Stimulated activated CD8-positive, alpha-beta memory T cell treated with anti-CD3 and anti-CD28 coated beads, Interleukin-2, amount 100 ng/mL, for 1 hour (primary cell): ENCODE results near the gene TTC16.
A peak's percentile ranks its signal among the peaks of the same experiment; 100 is the strongest.
"Not testable (repeated sequence)": the region's sequence is repeated elsewhere in the genome, so short reads cannot be mapped to it uniquely, and the experiment has no call there.

Experiments used
- DNase-seq, 2 donors: peaks; one replicate each; pipeline ENCODE4 v3.0.0-alpha.2; 2020; ENCODE audit warnings: low read depth in 2 of 2

TTC16 gene

DNA sequence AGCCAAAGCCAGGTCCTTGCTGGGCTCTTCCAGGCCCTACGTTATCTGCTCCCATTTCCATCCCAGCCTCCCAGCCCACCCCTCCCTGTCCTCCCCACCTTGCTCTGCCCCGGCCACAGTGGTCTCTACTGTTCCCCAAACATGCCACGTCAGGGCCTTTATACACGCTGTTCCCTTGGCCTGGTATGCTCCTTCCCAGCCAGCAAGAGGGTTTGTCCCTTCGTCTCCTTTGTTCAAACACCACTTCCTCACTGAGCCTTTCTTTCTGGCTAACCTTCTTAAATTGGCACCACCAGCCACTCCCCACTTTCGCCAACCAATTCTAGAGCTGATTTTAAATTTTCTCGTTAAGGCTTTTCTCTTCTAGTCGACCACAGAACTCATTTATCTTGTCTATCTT lies 52.8 kb downstream of the TTC16 start:
- DNase-seq, result no peak

DNA sequence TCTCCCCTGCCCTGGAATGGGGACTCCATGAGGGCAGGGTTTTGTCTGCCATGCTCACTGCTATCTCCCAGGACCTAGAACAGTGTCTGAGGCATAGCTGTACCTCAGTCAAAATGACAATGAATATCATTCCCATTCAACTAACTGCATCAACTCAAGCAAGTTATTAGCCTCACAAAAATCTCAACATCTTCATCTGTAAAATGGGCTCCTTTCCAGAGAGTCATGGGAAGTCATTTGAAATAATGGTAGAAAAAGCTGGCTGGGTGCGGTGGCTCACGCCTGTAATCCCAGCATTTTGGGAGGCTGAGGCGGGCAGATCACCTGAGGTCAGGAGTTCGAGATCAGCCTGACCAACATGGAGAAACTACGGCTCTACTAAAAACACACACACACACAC lies 53.2 kb downstream of the TTC16 start:
- no peak for DNase-seq

DNA sequence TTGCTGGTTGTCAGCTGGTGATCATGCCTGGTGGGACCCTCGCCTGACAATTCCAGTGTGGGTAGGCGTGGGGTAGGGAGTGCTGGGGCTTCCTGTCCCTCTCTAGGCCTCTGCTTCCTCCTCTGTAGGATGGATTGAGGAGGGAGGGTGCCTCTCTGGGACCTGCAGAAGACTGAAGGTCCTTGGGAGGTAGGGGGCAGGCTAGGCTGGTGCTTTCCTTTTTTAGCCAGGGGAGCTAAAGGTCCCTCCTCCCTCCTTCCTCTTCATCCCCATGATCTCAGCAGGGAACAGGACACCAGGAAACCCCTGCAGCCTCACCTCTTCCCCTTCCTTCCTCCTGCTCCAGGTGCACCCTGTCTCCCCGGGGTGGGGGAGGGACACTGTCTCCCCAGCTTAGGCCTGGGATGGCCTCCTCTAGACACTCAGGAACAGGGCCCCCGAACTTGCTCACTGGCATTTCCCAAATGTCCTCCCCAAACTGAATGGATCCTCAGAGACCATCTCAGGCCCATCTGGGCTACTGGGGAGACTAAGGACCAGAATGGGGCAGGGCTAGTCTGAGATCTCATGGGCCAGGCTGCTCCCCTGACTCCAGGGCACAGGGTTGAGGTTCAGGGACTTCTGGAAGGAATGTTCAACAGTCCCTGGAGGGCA lies 54.2 kb downstream of the TTC16 start:
- DNase-seq, result no peak

DNA sequence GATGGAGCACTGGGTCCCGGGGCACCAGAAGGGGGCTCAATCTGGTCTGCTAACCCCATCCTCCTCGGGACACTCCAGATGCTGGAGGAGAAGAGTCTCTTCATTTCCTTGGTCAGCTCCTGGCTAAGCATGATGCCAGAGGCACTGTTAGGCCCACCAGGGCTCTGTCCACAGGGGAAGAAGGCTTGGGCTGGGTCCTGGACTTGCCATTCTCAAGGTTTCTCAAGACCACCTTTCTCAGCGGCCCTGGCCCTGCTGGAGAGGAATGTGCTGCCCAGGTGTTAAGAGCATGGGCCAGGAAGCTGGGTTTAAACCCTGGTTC lies 54.7 kb downstream of the TTC16 start:
- DNase-seq, result no peak

DNA sequence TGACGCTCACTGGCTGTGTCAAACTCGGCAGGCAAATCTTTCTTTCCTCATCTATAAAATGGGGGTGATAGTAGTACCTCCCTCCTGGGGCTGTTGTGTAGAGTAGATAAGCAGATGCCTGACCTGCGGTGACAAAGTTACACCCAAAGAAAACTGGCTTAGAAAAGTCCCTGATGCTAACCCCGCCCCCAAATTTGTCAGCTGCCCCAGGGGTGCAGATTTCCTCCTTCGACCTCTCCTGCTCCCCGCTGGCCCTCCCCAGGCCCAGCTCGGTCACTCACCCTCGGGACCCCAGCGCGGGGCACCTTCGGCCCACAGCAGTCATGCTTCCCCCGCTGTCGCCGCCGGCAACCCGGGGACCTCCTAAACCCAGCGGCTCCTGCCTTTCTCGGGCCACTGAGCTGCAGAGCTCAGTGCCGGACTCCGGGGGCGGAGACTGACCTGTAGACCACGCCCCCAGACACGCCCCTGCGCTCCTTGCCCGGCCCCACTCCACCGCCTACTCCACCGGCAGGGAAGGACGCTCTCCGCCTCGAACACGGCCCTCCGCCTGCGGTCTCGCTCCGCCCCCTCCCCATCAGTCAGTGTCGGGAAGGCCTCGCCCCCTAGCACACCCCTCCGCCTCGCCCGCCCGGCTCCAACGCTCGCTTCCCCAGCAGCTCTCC lies 55.2 kb downstream of the TTC16 start:
- peak; percentile 87 to 94 for DNase-seq

DNA sequence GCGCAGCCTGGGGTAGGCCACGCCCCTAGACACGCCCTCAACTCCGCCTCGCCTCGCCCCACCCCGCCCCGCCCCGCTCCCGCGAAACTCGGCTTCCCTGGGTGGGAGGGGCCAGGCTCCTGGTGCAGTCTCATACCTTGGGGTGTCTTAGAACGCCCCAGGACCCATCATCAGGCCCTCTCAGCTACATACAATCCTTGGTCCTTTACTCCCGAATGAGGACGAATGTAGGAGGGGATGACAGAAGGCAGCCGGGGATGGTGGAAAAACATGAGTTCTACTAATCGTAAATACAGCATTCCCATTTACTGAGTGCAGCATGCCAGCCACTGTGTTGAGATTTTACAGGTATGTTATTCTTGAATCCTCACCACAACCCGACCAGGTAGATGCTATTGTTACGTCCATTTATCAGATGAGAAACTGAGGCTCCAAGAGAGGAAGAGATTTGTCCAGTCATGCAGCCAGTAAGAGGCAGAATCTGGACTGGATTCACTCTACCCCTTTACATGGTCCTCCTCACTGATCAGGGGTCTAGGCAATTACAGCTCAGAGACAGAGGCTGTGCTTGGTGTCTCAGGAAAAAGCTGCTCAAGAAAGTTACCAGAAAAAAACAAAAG lies 55.8 kb downstream of the TTC16 start:
- no peak for DNase-seq

DNA sequence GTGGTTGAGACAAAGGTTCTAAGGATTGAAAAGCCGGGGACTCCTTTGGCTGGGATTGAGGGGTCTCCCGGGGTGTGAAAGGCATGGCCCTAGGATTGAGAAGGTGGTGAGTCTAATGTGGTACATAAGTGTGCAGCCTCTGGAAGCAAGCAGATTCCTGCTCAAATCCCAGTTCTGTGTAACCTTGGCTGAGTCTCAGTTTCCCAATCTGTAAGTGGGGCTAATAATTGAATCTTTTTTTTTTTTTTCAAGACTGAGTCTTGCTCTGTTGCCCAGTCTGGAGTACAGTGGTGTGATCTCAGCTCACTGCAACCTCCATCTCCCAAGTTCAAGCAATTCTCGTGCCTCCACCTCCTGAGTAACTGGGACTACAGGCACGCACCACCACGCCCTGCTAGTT lies 56.7 kb downstream of the TTC16 start:
- DNase-seq, result no peak

DNA sequence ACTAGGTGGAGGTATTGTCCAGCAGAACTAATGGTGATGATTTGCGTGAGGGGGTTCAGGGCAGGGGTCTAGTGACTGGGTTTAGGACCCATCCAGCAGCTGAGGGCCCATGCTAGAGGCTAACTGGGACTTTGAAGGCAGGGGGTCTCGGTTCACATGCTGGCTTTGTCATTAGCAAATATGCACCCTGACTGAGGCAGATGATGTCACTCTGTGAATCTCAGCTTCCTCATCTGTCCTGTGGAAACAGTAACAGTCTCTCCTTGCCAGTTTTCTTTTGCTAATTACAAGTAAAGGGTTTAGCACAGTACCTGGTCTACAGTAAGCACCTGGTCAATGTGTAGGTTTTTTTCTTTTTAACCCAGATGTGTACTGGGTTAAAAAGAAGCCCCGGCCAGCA lies 57.4 kb downstream of the TTC16 start:
- DNase-seq, result no peak

DNA sequence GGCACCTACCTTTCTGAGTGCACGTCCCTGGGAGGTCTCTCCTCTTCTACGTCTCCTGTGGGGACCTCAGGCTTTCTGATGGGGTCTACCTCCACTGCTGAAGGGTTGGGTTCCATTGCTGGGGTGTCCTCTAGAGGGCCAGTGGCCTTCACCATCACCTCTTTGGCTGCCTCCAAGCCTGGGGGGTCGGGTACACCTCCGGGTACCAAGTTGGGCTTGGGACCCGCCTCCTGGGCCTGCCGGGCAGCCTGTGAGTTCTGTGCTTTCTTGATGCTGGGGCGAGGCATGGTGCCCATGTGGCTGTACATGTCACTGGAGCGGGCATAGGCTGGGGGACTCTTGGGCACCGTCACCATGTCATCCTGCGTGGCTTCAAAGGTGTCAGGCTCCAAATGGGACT lies 58.1 kb downstream of the TTC16 start:
- no peak for DNase-seq

DNA sequence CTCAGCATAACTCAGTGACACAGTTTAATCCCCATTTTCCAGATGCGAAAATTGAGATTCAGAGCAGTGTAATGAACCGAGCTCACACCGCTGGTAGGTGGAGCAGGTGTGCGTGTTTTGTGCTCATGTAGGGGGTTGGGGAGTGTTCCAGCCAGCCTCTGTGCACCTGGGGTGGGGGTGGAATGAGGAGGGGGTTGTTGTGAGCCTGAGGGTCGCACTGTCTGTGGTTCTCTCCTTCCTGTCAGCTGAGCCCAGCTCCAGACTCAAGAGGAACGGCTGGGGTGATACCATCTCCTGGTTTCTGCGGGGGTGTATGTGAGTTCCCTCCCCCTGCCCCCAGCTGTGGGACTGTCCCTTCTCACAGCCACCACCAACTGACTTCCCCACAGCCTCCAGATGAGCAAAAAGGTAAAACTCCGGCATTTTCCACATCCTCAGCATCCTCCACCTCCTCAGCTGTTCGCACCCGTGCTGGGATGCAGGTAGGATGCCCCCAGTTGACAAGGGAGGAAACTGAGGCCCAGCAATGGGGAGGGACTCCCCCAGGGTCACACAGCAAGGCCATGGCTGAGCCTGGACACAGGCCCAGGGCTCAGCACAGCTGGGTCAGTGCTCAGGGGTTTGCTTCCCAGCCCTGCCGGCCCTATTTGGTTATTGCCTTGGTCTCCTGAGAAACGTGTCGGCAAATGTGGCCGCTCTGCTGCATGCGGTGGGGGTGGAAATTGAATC lies 60.5 kb downstream of the TTC16 start:
- peak; percentile 48 to 64 for DNase-seq

DNA sequence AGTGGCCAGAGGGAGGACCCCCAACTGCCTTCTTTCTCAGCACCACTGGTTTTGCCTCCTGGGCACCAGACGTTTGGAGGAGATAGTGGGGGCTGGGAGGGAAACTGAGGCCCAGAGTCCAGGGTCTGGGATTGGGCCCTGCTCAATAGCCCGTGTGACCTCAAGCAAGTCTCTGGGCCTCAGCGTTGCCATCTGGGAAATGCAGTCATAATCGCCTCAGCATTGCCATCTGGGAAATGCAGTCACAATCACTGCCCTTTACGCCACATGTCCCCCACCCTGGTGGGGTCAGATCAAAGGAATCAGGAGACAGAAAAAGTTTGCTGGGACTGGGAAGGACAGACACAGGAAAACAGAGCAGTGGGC lies 61.0 kb downstream of the TTC16 start:
- DNase-seq, result no peak

DNA sequence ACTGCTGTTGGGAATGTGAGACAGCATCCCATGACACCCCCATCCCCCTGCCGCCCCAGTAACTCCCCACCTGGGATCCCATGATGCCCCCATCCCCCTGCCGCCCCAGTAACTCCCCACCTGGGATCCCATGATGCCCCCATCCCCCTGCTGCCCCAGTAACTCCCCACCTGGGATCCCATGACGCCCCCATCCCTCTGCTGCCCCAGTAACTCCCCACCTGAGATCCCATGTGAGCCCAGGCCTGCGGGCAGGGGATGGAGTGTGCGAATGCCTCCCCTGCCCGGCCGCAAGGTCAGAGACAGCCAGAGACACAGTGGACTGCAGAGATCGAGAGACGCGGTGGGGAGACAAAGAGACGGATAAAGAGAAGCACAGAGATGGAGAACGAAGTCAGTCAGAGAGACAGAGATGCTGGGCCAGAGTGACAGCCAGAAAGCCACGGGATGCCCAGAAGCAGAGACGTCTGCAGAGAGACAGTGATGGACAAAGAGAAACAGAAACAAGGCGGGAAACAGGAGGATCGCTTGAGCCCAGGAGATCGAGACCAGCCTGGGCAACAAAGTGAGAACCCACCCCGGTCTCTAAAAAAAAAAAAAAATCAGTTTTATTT lies 61.6 kb downstream of the TTC16 start:
- DNase-seq, result no peak

DNA sequence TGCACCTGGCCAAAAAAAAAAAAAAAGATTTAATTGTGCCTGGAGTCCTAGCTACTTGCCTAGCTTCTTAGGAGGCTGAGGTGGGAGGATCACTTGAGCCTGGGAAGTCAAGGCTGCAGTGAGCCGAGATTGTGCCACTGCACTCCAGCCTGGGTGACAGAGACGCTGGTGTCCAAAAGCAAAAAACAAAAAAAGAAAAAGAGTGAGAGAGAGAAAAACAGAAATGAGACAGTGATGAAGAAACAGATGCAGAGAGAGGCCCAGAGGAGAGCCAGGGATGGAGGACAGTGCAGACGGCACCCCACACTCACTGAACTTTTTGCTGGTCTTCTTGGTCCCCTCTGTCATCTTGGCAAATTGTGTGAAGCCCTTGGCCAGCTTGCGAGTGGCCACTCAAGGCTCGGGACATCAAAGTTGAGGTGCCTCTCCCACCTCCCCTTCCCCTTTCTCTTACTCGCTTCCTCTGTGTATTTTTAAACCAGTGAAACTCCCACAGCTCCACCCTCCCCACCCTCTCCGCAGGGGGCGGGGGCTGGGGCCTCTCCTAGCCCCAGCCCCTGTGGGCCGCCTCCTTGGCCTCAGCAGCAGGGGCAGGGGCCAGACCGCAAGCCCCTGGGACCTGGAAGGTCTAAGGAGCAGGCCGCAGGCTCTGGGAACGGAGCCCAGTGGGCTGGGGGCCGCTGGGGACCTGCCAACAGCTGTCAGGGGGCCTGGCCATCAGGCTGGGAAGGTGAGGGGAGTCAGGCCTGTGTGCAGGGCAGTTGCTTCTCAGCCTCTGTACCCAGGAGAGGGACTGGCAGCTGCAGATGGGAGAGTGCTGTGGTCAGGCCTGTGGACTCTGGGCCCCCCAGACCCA lies 62.6 kb downstream of the TTC16 start, which contains the start of gene SH2D3C:
TSS of gene SH2D3C (minus strand) at position 387 of the 856 bp plus-strand sequence. CDS start at position 348, 39 bp downstream.
- no peak for DNase-seq

DNA sequence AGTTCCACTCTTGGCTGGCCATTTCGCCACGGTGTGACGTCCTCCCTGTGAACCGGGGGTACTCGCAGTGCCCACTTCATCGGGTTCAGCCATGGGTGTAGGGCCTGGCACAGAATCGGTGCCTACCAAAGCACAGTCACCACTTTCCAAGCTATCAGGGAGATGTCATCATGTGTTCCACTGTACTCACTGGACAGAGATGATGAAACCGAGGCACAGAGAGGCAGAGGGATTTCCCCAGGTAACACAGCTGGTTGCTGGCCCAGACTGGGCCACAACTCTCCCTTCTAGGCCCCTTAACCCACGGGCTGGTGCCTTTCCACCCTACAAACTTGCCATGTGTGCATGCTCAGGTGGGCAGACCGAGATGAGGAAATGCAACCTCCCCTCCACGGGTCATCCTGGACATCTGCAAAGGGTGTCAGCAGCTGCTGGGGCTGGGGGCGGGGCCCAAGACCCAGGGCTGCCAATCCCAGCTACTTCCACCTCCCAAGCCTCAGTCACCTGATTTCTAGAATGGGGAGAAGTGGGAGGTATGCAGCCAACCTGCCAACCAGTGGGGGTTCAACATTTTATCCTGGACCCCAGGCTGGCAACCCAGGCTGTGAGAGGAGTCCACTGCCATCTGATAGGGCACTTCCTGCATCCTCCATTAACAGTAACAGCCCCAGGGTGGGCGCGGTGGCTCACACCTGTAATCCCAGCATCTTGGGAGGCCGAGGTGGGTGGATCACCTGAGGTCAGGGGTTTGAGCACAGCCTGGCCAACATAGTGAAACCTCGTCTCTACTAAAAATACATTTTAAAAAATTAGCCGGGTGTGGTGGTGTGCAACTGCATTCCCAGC lies 63.5 kb downstream of the TTC16 start:
- peak in 1 of 2 donors; percentile 33 for DNase-seq

DNA sequence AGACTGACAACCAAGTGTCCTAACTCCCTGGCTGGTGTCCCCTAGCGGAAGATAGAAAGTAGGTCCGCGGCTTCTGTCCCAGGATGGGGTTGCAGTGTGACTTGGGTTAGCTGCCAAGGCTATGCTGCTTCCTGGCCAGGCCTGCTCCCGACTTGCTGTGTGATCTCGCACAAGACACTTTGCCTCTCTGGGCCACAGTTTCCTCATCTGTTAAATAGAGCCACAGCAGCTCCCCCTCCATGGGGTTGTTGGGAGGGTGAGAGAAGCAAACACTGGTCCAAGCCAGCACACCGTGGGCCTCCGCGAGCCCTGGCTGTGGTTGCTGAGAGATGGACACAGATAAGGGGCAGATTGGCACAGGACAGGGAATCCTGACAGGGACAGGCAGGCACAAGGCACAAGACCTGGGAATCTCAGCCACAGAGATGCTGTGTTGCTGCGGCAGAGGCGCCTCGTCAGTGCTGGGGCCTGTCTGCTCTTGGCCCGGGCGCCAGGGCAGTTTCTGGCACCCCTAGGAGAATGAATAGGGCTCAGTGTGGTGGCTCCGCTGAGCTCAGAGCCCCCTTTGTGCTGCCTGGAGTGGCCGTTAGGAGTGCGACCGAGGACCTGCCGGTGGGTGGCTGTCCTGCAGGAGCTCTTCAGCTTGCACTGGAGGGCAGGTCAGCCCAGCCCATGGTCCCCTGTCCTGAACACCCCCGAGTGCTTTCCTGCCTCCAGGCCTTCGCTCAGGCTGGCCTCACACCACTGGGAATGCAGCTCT lies 64.4 kb downstream of the TTC16 start:
- no peak for DNase-seq

DNA sequence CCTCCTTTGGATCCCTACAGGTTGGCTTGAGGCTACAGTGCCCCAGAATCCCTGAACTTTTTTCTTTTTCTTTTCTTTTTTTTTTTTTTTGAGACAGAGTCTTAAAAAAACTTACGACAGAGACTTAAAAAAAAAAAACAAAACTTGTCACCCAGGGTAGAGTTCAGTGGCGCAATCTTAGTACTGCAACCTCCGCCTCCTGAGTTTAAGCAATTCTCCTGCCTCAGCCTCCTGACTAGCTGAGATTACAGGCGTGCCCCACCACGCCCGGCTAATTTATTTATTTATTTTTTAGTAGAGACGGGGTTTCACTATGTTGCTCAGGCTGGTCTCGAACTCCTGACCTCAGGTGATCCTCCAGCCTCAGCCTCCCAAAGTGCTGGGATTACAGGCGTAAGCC lies 65.0 kb downstream of the TTC16 start:
- DNase-seq, result not testable (repeated sequence)
